K562 (cell line): ENCODE data around the gene BCAS1. TPM values are rescaled to one million over a fixed set of nuclear protein-coding genes. Genes with fewer than 3 reads are reported as not detected.

Experiments used
- ATF4 ChIP-seq: fragments of 450-650 bp; formaldehyde crosslinking; IDR thresholded peaks from 2 replicates; pipeline ENCODE4 v1.4.0; 2022; ENCODE audit warnings: mild to moderate bottlenecking, moderate library complexity
- CBX5 ChIP-seq: IDR thresholded peaks from 2 replicates; pipeline ENCODE4 v1.6.1; 2014; ENCODE audit warnings: low read depth, borderline replicate concordance
- MCM2 ChIP-seq: fragments of 450-650 bp; IDR thresholded peaks from 2 replicates; pipeline ENCODE4 v1.6.1; 2017; ENCODE audit warnings: low read depth, mild to moderate bottlenecking
- MGA ChIP-seq: fragments of 450-650 bp; IDR thresholded peaks from 2 replicates; pipeline ENCODE4 v1.6.1; 2016; ENCODE audit warnings: mild to moderate bottlenecking, moderate library complexity
- NCOA6 ChIP-seq: fragments of 450-650 bp; IDR thresholded peaks from 2 replicates; pipeline ENCODE4 v1.6.1; 2017; ENCODE audit warnings: mild to moderate bottlenecking
- PRDM10 ChIP-seq: fragments of 450-650 bp; IDR thresholded peaks from 2 replicates; pipeline ENCODE4 v1.6.1; 2018; ENCODE audit not compliant: partially characterized antibody
- RFX1 ChIP-seq: fragments of 450-650 bp; IDR thresholded peaks from 2 replicates; pipeline ENCODE4 v1.6.1; 2016; ENCODE audit warnings: mild to moderate bottlenecking, moderate library complexity
- SAFB ChIP-seq: fragments of 200-400 bp; formaldehyde crosslinking; IDR thresholded peaks from 2 replicates; pipeline ENCODE4 v1.6.1; 2017; ENCODE audit warnings: low read depth, low read length, borderline replicate concordance
- TCF7 ChIP-seq: sonication (generic); IDR thresholded peaks from 2 replicates; pipeline ENCODE4 v1.6.1; 2016; ENCODE audit warnings: antibody characterized with exemption, borderline replicate concordance
- TRIM28 ChIP-seq: fragments of 450-650 bp; IDR thresholded peaks from 2 replicates; pipeline ENCODE4 v1.6.1; 2017
- USF2 ChIP-seq: sonication (generic); formaldehyde crosslinking; IDR thresholded peaks from 2 replicates; pipeline ENCODE4 v1.5.0; 2020; ENCODE audit warnings: missing genetic modification reagents
- ZNF695 ChIP-seq: fragments of 450-650 bp; formaldehyde crosslinking; IDR thresholded peaks from 2 replicates; pipeline ENCODE4 v1.4.0; 2020; ENCODE audit warnings: mild to moderate bottlenecking, moderate library complexity
- ZNF76 ChIP-seq: fragments of 250-450 bp; sonication (Bioruptor Pico); IDR thresholded peaks from 2 replicates; pipeline ENCODE4 v1.4.0; 2020; ENCODE audit warnings: mild to moderate bottlenecking, moderate library complexity, borderline replicate concordance
- polyA plus RNA-seq, 8 experiments: library from polyadenylated mRNA; depleted of rRNA in 4 of 8; stranded (reverse) in 5 of 8; unstranded in 3 of 8; fragments of >200 nt; fragmentation: Nextera tagmentation in 2 of 8; fragmentation: Illumina TruSeq in 1 of 8; extraction: Ambion mirVana in 2 of 8; extraction: Trizol in 1 of 8; gene quantifications; 2 replicates each; pipeline versions ENCODE4 v1.2.1 to v1.2.3, GENCODE V29; 2011 to 2014; ENCODE audit warnings: inconsistent platforms in 1 of 8, missing spikeins in 1 of 8
- total RNA-seq, 7 experiments: library from RNA; depleted of rRNA in 6 of 7; stranded (reverse); fragments of >200 nt in 6 of 7; fragmentation: Illumina TruSeq in 2 of 7; extraction: Trizol in 2 of 7; gene quantifications; 2 replicates each; pipeline versions ENCODE4 v1.2.1 to v1.2.3, GENCODE V29; 2011 to 2021; ENCODE audit warnings: low replicate concordance in 1 of 7

BCAS1 gene
- total and polyA plus RNA-seq, 9 of the 15 experiments (the other 6 are each of a cell fraction or from before 2014, with no cell fraction given) = 0.18 to 2.3 (median 0.93) TPM

GRCh38 chr20:54065601-54066038 is 4.8 kb downstream of the BCAS1 start (continued):
- TF ChIP-seq PRDM10 = peak; percentile 43
- no peak for TF ChIP-seq ZNF695 (CRISPR knock-in tag)
- TF ChIP-seq TRIM28 = no peak
- TF ChIP-seq TCF7 = no peak
- TF ChIP-seq SAFB = no peak
- no peak for TF ChIP-seq MCM2
- no peak for TF ChIP-seq ZNF76 (CRISPR knock-in tag)
- no peak for TF ChIP-seq MGA
- no peak for TF ChIP-seq NCOA6
- 0 out of 2 replicates have a peak, but pooled peaks have one; percentile 20 for TF ChIP-seq ATF4 (CRISPR knock-in tag)
- TF ChIP-seq CBX5 = no peak
- TF ChIP-seq USF2 (CRISPR knock-in tag) = no peak
- no peak for TF ChIP-seq RFX1
